SK-MEL-5 (cell line): ENCODE data around the gene TRIM66. TPM values are rescaled to one million over a fixed set of nuclear protein-coding genes. Genes with fewer than 3 reads are reported as not detected.

Experiments used
- DNase-seq: peaks from one replicate; pipeline ENCODE4 v3.0.0-alpha.2; 2016; ENCODE audit warnings: low read depth, low spot score
- in situ Hi-C: cut with HindIII; loops from 2 replicates; pipeline ENCODE4 v1.10.0; 2016; ENCODE audit warnings: low sequenced_read_pairs, high pct_unique_total_duplicates, low pct_unique_long_range_greater_than_20kb
- total RNA-seq: library from RNA; depleted of rRNA; stranded (reverse); fragments of >200 nt; shearing (Covaris generic); gene quantifications from 2 replicates; pipeline ENCODE4 v1.2.3, GENCODE V29; 2014

The TRIM66 gene
- total RNA-seq, 1 experiment from 2014 or later, result 5.8 TPM

DNA sequence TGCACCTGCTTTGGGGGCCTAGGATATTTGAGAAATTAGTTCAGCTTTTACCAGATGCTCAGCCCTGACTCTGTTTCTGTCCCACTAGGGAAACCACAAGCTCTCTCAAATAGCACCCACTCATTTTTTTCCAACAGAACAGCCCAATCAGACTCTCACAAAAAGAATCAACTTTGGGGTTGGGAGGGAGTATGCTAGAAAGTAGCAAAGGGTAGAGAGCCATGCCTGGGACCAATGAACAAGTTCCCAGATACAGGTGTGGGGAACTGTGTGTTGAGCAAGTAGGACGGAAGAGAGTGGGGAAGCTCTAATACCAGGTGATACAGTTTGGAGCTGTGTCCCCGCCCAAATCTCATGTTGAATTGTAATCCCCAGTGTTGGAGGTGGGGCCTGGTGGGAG, 41.1 kb downstream of the TRIM66 start:
- in situ Hi-C loops, result no loop called here
- DNase-seq, result no peak

DNA sequence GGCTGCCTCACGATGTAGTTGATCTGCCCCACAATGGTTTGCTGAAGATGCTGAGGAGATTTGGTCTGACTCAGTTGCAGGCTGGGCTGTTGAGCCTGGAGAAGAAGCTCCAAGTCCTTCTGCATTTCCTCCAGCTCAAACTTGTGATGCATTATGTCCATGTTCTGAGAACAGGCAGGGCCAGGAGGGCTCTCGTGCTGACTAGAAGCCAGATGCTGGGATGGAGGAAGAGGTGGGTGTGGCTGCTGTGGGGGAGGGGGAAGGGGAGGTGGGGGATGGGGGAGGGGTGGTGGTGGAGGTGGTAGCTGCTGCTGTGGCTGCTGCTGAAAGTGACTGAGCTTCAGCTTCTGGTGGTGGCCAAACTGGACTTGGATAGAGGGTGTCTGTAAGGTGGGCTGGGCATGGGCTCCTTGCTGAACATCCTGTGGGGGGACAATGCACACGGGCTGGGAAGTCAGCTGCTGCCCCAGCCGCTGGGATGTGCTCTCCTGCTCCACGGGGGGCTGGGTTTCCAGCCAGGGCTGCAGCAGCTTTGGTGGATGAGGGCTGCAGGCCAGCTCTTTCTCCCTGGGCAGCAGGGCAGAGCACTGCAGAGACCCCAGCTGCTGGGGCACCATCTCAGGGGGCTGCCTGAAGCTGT, 42.1 kb downstream of the TRIM66 start:
- no peak for DNase-seq
- in situ Hi-C loops, result no loop called here

DNA sequence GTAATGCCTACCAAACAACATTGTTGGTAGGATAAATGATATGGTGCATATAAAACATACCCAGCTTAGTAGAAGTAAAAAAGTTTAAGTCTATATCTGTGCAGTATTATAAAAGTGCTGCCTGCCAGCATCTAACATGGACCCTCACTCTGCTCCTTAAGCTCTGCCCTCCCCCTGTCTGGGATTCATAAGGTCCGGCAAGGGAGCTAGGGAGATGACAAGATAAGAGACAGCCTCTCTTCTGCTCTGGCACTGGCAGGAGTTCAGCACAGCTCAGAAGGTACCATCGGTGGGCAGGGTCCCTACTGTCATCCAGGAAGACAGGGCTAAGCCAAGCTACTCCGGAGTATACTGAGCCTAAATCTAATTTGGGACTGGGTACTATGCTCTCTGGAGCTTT, 42.8 kb downstream of the TRIM66 start:
- DNase-seq, result no peak
- in situ Hi-C loops, result no loop called here

DNA sequence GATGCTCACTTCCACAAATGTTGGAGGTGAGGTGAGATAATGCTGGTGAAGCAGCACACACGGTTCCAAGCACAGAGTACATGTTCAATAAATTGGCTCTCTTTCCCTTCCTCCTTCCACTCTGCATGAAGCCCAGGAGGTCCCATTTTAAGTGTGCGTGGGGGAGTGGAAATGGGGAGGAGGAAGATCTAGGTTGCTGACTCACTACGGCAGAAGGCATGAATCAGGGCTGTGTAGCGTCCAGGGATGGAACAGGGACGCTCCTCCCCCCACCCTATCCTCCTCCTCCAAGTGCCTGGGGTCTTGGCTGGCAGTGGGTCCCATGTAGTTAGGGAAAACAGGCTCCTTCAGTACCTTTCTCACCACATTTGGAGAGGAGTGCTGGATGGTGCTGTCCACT, 44.2 kb downstream of the TRIM66 start:
- in situ Hi-C loops, result no loop called here
- no peak for DNase-seq

DNA sequence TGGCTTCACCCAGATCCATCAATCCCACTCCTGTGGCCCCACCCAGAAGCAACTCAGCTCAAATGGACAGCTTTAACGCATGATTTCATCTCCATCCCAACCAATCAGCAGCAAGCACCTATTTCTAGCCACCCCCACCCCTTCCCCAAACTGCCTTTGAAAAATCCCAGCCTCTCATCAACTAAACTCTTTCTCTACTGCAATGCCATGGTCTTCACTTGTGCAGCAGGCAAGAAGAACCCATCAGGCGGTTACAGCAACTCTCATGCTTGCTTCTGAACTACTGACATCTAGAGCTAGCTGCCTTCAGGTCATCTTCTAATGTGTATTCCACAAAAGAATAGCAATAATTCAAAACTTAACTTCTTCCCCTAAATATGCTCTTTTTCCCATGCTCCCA, 46.3 kb downstream of the TRIM66 start:
- in situ Hi-C loops, result no loop called here
- no peak for DNase-seq

DNA sequence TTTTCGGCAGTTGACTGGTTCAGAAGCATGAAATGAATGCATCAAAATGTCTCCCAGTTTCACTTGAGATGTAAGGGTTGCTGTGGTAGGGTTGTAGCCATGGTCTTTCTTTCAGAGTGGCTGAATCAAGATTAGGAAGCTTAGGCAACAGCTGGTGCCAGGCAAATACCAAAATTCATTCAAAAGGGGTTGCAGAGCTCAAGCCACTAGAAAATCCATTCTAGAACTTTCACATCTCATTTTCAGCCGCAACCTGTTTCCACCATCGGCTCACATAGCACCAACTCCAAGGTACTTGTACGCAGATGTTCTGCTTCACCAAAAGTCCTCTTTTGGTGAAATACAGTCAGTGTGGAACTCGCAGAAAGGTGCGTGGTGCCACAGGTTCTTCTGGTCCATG, 48.0 kb downstream of the TRIM66 start:
- DNase-seq, result no peak
- in situ Hi-C loops, result no loop called here

DNA sequence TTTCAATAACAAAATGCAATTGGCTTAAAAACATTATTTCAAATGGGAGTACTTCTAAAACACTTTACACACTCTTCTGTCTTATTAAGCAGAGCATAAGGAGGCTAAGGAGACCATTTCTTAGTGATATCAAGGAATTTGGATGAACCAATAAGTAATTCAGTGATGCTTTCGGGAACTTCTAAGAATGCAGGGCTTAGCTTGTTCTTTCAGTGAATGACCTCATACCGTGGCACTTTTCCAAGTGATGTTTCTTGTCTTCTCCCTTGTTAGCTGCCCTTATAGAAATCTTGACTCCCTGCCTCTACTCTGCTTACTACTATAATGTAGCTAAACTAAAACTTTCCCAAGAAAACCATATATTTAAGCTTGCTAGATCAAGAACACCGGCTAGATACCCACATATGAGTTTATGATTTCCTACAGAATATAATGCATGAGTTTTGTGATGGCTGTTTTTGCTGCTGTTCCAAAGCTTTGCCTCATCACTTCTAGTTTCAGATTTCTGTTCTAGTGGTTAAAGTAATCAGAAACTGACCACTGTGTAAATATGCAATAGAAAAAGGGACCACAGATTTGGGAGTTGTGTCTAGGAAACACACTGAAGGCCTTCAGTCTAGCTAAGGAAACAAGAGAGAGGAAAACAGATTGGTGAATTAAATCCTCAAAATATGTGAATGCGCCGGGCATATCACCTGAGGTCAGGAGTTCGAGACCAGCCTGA, 50.9 kb downstream of the TRIM66 start:
- no peak for DNase-seq
- in situ Hi-C loops, result no loop called here

DNA sequence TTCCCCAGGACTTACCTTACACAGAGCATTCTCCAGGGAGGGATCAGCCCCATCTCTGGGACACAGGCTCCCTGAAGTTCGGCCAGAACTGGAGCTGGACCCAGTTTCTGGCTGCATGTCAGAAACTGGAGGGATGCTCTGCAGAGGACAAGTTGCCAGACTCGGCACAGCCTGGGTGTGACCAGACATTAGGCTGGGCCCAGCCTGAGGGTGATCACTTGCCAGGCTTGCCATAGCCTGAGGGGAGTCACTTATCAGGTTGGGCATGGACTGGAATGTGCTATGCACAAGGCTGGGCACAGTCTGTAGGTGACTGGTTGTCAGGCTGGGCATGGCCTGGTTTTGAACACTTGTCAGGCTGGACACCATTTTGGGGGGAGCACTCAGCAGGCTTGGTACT, 57.8 kb downstream of the TRIM66 start:
- DNase-seq, result no peak
- in situ Hi-C loops, result no loop called here

DNA sequence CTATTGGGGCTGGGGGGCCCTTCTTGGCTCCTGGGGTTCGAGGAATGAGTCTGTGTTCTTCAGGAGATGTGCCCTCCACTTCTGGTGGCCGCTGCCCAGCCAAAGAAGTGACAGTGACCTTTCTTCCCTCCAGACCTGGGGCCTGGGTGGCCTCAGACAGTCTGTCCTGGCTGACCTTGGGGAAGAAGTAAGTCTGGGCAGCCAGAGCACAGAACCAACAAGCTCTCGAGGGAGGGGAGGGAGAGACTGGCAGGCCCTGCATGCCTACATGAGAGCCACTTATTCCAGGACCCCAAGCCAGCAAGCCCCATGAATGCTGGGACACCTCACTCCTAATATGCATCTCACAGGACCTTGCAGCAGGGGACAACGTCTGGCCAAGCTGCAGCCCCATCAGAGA, 61.3 kb downstream of the TRIM66 start:
- in situ Hi-C loops, result no loop called here
- DNase-seq, result no peak

DNA sequence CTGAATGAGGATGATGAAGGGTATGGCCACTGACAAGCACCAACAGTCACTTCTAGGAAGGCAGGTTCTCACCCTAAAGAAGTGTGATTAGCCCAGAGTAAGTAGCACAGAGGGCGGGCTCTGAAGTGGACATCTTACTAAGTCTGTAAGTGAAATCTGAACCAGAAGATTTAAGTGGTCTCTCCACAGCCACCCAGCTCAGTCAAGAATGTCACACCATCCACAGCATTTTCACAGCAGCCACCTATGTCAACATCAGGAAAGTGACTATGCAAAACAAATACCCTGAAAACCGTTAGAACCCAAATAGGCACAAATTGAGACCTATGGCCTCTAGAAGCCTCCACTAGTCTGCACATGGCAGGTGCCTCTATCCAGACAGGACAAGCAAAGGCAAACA, 65.4 kb downstream of the TRIM66 start:
- in situ Hi-C loops, result no loop called here
- no peak for DNase-seq

DNA sequence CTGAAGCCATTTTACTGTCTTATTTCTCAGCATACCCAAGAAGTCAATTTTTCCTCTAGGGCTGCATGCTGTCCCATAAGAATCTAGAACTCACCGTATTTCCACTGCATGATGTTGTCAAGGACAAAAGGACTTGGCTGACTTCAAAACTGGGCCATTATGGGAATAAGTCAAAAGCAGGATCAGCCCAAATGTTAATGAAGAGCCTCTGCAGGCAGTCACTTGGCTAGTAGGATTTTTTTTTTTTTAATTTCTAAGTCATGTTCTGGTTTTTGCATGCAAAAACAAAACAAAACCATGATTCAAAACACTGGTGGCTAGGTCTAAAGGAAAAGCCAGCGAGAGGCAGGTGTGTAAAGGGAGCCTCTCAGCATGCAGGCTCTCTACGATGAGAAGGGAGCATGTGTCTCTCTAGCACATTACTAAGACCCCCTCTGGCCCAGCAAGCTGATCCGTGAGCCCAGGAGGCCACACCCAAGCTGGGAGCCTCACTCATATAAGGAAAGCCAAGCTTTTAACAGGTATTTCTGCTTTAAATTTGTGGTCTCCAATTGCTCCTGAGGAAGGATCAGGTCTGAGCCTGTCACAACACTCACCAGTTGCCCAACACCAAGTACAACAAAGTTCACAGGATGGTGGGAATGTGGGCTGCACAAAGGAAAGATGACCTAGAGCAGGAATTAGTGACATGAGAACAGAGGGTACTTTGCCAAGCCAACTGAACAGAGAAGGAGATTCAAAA, 67.0 kb downstream of the TRIM66 start:
- in situ Hi-C loops, result no loop called here
- no peak for DNase-seq

DNA sequence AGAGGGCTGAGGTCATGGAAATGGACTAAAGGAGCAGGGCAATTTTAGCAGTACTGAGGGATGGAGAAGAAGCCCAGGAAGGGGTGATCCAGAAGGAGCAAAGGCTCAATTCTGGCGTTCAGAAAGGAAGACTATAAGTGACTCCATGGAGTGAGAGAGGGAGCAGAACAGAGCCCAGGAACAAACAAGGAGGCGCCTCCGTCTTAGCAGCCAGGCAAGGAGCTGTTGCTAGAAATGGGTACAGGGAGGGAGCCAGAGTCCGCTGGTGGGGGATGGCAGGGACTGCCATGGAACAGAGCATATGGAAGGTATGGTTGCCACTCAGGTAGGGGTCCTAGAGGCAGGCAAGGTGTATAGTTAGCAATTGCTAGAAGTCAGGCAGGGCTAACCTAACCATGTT, 68.0 kb downstream of the TRIM66 start:
- no peak for DNase-seq
- in situ Hi-C loops, result no loop called here

DNA sequence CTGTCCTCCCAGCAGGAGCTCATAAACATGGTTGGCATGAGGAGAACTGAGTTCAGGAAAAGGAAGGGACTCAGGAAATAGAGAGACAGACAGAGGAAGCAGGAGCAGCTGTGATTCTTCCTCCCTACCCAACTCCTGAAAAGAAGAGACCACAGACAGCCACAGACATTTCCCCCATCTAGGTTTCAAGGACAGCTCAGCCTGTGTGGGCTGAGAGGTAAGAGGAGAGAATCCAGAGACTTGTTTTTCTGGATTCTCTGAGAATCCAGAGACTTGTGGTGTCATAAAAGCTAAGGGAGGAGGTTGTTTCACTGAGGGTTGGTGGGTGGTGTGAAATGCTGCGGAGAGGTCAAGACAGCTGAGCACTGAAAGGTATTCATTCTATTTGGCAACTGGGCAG, 69.4 kb downstream of the TRIM66 start:
- in situ Hi-C loops, result no loop called here
- no peak for DNase-seq

DNA sequence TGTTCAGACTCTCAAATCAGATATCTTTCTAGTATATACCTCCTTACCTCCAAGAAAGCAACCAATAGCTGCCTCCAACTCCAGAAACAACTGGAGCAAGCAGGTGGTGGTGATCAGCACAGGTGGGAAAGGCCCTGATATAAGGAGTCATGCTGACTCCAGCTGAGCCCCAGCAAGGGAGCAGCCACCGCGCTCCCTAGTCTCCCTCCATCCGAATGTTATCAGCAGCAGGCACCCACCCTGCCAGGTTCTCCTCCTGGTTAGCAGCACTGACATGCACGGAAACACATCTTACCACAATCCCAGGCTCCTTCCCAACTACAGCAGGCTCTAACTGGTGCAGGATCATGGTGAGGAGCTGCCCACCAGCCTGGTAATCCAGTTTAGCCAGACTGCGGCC, 69.9 kb downstream of the TRIM66 start:
- in situ Hi-C loops, result no loop called here
- no peak for DNase-seq

DNA sequence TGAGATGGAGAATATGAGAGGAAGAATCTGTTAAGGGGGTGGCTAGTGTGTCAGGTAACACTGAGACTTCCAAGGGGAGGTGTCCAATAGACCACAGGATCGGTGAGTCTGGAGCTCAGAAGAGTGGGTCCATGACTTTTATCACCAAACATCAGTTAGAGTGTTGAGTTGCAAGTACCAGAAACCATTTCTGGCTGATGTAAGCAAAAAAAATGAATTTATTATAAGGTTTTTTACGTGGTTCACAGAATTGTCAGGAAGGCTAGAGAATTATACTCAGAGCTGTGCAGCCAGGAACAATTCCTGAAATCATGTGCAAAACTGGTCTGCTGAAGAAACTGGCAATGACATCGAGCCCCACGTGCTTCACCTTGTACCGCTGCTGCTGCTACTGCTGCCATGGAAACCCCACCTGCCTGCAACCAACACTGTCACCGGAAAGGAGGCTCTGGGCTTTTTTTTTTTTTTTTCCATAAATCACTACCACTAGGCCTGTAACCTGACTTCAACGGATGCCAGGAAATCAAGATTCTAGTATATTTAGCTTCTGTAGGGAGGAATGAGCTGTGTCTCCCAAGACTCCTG, 71.8 kb downstream of the TRIM66 start:
- in situ Hi-C loops, result no loop called here
- no peak for DNase-seq

DNA sequence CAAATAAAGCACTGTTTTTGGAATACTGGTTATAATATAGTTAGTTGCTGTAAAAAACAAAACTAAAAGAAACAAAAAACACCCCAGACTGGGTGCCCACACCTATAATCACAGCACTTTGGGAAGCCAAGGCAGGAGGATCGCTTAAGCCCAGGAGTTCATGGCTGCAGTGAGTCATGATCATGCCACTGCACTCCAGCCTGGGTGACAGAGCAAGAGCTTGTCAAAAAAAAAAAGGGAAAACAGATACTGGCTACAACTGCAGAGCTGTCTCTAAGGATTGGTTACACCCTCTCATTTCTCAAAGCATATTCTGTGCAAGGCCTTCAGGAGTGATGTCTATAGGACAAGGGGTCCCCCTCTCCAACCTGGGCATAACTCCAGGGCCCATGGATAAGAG, 73.8 kb downstream of the TRIM66 start:
- in situ Hi-C loops, result no loop called here
- DNase-seq, result peak; percentile 47

DNA sequence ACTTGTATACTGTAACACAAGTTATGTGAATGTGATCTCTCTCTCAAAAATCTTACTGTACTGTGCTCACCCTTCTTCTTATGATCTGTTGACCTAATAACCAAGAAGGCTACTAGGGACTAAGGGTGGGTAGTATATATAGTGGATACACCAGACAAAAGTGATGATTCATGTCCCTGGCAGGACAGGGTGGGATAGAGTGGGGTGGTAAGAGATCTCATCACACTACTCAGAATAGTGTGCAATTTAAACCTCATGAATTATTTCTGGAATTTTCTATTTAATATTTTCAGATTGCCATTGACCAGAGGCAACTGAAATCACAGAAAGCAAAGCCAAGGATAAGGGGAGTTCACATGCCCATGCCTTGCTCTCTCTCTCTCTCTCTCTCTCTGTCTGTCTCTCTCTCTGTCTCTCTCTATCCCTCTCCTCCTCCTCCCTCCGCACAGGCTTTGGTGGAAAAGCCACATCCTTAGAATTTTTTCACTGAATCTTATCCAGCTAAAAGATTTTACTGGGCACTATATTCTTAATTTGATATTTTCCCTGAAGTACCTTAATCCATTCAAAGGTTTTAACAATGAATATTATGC, 76.4 kb downstream of the TRIM66 start:
- DNase-seq, result no peak
- in situ Hi-C loops, result no loop called here

DNA sequence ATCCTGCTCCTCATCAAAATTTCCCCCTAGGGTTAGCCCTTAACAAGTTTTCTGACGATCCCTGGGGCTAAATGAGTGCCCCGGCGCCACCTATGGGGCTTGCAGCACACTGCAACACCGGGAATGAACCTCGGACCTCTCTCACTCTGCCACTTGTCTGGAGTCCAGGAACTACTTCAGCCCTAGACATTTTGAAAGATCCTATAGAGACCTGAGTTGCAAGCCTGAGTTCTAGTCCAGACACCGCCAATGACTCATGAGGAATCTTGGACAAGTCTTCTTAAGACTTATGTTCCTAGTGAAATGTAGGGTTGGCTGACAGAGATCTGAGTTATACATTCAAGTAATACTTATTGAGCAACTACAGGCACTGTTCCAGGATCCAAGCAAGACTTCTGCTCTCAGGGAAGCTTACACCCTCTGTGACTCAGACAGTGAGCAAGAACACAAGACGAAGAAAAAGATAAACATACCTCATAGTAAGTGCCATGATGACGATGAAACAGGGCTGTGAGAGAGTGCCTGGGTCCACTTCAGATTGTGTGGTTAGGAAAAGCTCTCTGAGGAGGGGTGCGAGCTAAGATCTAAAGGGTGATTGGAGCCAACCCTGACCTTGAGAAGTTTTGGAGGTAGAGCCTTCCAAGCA, 78.3 kb downstream of the TRIM66 start:
- in situ Hi-C loops, result no loop called here
- peak; percentile 60 for DNase-seq
